ENCODE measurements around the gene ANKRD12. TPM values are rescaled to one million over a fixed set of nuclear protein-coding genes. Genes with fewer than 3 reads are reported as not detected.

ANKRD12 gene
- polyA plus RNA-seq, 1 donor from 2014 or later, result 32.3 TPM

- Histone ChIP-seq H3K27me3 (ENCODE audit: insufficient read depth, low read depth, low read length) (no peaks in the 10 kb centered on the region), H3K9ac (ENCODE audit: low read length) (no peak overlapping the region), H3K4me3 (ENCODE audit: low read length) (no peak overlapping the region), H4K20me1 (ENCODE audit: insufficient read depth) (no peaks in the 10 kb centered on the region), H3K9me3 (ENCODE audit: low read length) (no peaks in the 10 kb centered on the region), H3K9me2 (ENCODE audit: insufficient read depth, low read length) (no peaks in the 10 kb centered on the region), H3K27ac (ENCODE audit: low read length) (no peak overlapping the region), H3K79me2 (replicated peaks; ENCODE audit: insufficient read depth, low read length) (no peaks in the 10 kb centered on the region), H2AFZ (ENCODE audit: low read depth, low read length) (no peak overlapping the region), H3K36me3 (ENCODE audit: insufficient read depth, low read length) (no peaks in the 10 kb centered on the region), H3F3A (ENCODE audit: insufficient read depth, low read length, poor library complexity, severe bottlenecking) (no peaks in the 10 kb centered on the region), H3K4me2 (ENCODE audit: low read length) (no peak overlapping the region)
- TF ChIP-seq CTCF (IDR thresholded peaks at IDR 0.05; ENCODE audit: poor library complexity, severe bottlenecking) (no peak), POLR2AphosphoS5 (IDR thresholded peaks at IDR 0.05) (no peak), SMC3 (conservative IDR thresholded peaks at IDR 0.05; ENCODE audit: poor library complexity) (no peak), EP300 (conservative IDR thresholded peaks at IDR 0.05; ENCODE audit: poor library complexity, severe bottlenecking) (no peak), MXI1 (conservative IDR thresholded peaks at IDR 0.05; ENCODE audit: poor library complexity, severe bottlenecking) (no peak), RAD21 (conservative IDR thresholded peaks at IDR 0.05) (no peak)
Measured at GRCh38 chr18:9293948-9294347, 157.4 kb downstream of the ANKRD12 start.

GRCh38 chr18:9296233-9297006 lies 159.8 kb downstream of the ANKRD12 start:
- Histone ChIP-seq H3K27ac (ENCODE audit: low read length) (no peak overlapping the region), H3K9ac (ENCODE audit: low read length) (no peak overlapping the region), H3K9me3 (ENCODE audit: low read length) (no peaks in the 10 kb centered on the region), H3K36me3 (ENCODE audit: insufficient read depth, low read length) (no peaks in the 10 kb centered on the region), H2AFZ (ENCODE audit: low read depth, low read length) (no peak overlapping the region), H4K20me1 (ENCODE audit: insufficient read depth) (no peaks in the 10 kb centered on the region), H3K4me2 (ENCODE audit: low read length) (no peak overlapping the region), H3K27me3 (ENCODE audit: insufficient read depth, low read depth, low read length) (no peaks in the 10 kb centered on the region), H3K9me2 (ENCODE audit: insufficient read depth, low read length) (no peaks in the 10 kb centered on the region), H3F3A (ENCODE audit: insufficient read depth, low read length, poor library complexity, severe bottlenecking) (no peaks in the 10 kb centered on the region), H3K4me3 (ENCODE audit: low read length) (no peak overlapping the region), H3K79me2 (replicated peaks; ENCODE audit: insufficient read depth, low read length) (no peaks in the 10 kb centered on the region)
- TF ChIP-seq TAF1 (IDR thresholded peaks at IDR 0.05; ENCODE audit: low read depth) (no peak), MXI1 (conservative IDR thresholded peaks at IDR 0.05; ENCODE audit: poor library complexity, severe bottlenecking) (no peak), EZH2 (IDR thresholded peaks at IDR 0.05; ENCODE audit: borderline replicate concordance, insufficient read depth, low read length, poor library complexity, severe bottlenecking) (no peak), REST (IDR thresholded peaks at IDR 0.05; ENCODE audit: borderline replicate concordance) (no peak), RAD21 (conservative IDR thresholded peaks at IDR 0.05) (no peak), SMC3 (conservative IDR thresholded peaks at IDR 0.05; ENCODE audit: poor library complexity) (no peak), POLR2AphosphoS5 (IDR thresholded peaks at IDR 0.05) (no peak), EP300 (conservative IDR thresholded peaks at IDR 0.05; ENCODE audit: poor library complexity, severe bottlenecking) (no peak), CTCF (IDR thresholded peaks at IDR 0.05; ENCODE audit: poor library complexity, severe bottlenecking) (no peak)

Data from neural cell (in vitro differentiated cells).